H9 (cell line): ENCODE results near the gene BHLHE41. TPM values are rescaled to one million over a fixed set of nuclear protein-coding genes. Genes with fewer than 3 reads are reported as not detected.

Experiments used
- DNase-seq: peaks from one replicate; pipeline ENCODE4 v3.0.0-alpha.2; 2017
- H2AFZ ChIP-seq: one replicate; pipeline ENCODE4 v1.6.1; 2013; ENCODE audit warnings: mild to moderate bottlenecking, low read length, control low read depth, moderate library complexity
- H2AK5ac ChIP-seq: 2 replicates; pipeline ENCODE4 v1.6.1; 2013; ENCODE audit warnings: low read length, control low read depth, mixed read lengths; ENCODE audit not compliant: insufficient read length
- H2BK120ac ChIP-seq: one replicate; pipeline ENCODE4 v1.6.1; 2013; ENCODE audit warnings: low read depth, mild to moderate bottlenecking, low read length, control low read depth, inconsistent platforms; ENCODE audit not compliant: poor library complexity, severe bottlenecking
- H2BK12ac ChIP-seq: 2 replicates; pipeline ENCODE4 v1.6.1; 2013; ENCODE audit warnings: low read length, control low read depth, mixed read lengths, low read depth; ENCODE audit not compliant: insufficient read length
- H2BK15ac ChIP-seq: 2 replicates; pipeline ENCODE4 v1.6.1; 2013; ENCODE audit warnings: low read depth, low read length, control low read depth
- H2BK20ac ChIP-seq: one replicate; pipeline ENCODE4 v1.6.1; 2013; ENCODE audit warnings: low read depth, mild to moderate bottlenecking, low read length, control low read depth, inconsistent platforms; ENCODE audit not compliant: poor library complexity, severe bottlenecking
- H2BK5ac ChIP-seq: 2 replicates; pipeline ENCODE4 v1.6.1; 2013; ENCODE audit warnings: low read length, control low read depth, mixed read lengths; ENCODE audit not compliant: insufficient read length
- H3K14ac ChIP-seq: 2 replicates; pipeline ENCODE4 v1.6.1; 2013; ENCODE audit warnings: low read length, control low read depth; ENCODE audit not compliant: insufficient read depth
- H3K18ac ChIP-seq: 2 replicates; pipeline ENCODE4 v1.6.1; 2013; ENCODE audit warnings: low read depth, mild to moderate bottlenecking, mixed read lengths, low read length, control low read depth; ENCODE audit not compliant: insufficient read length
- H3K23ac ChIP-seq: 2 replicates; pipeline ENCODE4 v1.6.1; 2013; ENCODE audit warnings: low read length, control low read depth, mixed read lengths, low read depth; ENCODE audit not compliant: insufficient read length
- H3K23me2 ChIP-seq: 2 replicates; pipeline ENCODE4 v1.6.1; 2013; ENCODE audit warnings: low read depth, mild to moderate bottlenecking, mixed read lengths, low read length, control low read depth; ENCODE audit not compliant: insufficient read length, poor library complexity, severe bottlenecking
- H3K27ac ChIP-seq: 2 replicates; pipeline ENCODE4 v1.5.1; 2013; ENCODE audit warnings: low read length, control low read depth, mixed read lengths, low read depth; ENCODE audit not compliant: insufficient read length
- H3K27me3 ChIP-seq: 2 replicates; pipeline ENCODE4 v1.6.1; 2013; ENCODE audit warnings: low read length, control low read depth, inconsistent platforms; ENCODE audit not compliant: insufficient read depth
- H3K4ac ChIP-seq: 2 replicates; pipeline ENCODE4 v1.6.1; 2013; ENCODE audit warnings: low read depth, mild to moderate bottlenecking, control low read depth, inconsistent platforms, low read length, moderate library complexity
- H3K4me1 ChIP-seq: 2 replicates; pipeline ENCODE4 v1.6.1; 2013; ENCODE audit warnings: low read length, control low read depth, inconsistent platforms; ENCODE audit not compliant: insufficient read depth
- H3K4me2 ChIP-seq: 2 replicates; pipeline ENCODE4 v1.6.1; 2013; ENCODE audit warnings: low read length, control low read depth, mixed read lengths; ENCODE audit not compliant: insufficient read length, insufficient read depth
- H3K56ac ChIP-seq: 2 replicates; pipeline ENCODE4 v1.6.1; 2013; ENCODE audit warnings: low read depth, mild to moderate bottlenecking, mixed read lengths, low read length, control low read depth; ENCODE audit not compliant: insufficient read length
- H3K79me1 ChIP-seq: 2 replicates; pipeline ENCODE4 v1.6.1; 2013; ENCODE audit warnings: low read depth, mild to moderate bottlenecking, moderate library complexity, low read length, control low read depth, inconsistent platforms; ENCODE audit not compliant: insufficient read depth, poor library complexity, severe bottlenecking
- H3K79me2 ChIP-seq: 2 replicates; pipeline ENCODE4 v1.6.1; 2013; ENCODE audit warnings: low read length, control low read depth, inconsistent platforms; ENCODE audit not compliant: insufficient read depth
- H3K9ac ChIP-seq: 2 replicates; pipeline ENCODE4 v1.6.1; 2013; ENCODE audit warnings: low read length, control low read depth, mixed read lengths; ENCODE audit not compliant: insufficient read length; ENCODE audit errors: extremely low read depth
- H3K9me3 ChIP-seq: one replicate; pipeline ENCODE4 v1.6.1; 2013; ENCODE audit warnings: low read depth, low read length, inconsistent platforms; ENCODE audit not compliant: control insufficient read depth
- H3T11ph ChIP-seq: one replicate; pipeline ENCODE4 v1.6.1; 2013; ENCODE audit warnings: mild to moderate bottlenecking, low read length, control low read depth, inconsistent platforms
- H4K20me1 ChIP-seq: one replicate; pipeline ENCODE4 v1.6.1; 2013; ENCODE audit not compliant: control insufficient read depth, insufficient read length, insufficient read depth
- H4K5ac ChIP-seq: 2 replicates; pipeline ENCODE4 v1.6.1; 2013; ENCODE audit warnings: low read depth, mild to moderate bottlenecking, mixed read lengths, low read length, control low read depth; ENCODE audit not compliant: insufficient read length
- H4K8ac ChIP-seq: replicated peaks from 2 replicates; pipeline ENCODE4 v1.6.1; 2013; ENCODE audit warnings: low read length, control low read depth, mixed read lengths, low read depth; ENCODE audit not compliant: insufficient read length
- H4K91ac ChIP-seq: 2 replicates; pipeline ENCODE4 v1.6.1; 2013; ENCODE audit warnings: low read depth, mild to moderate bottlenecking, moderate library complexity, mixed read lengths, low read length, control low read depth; ENCODE audit not compliant: insufficient read length
- H3K27ac Mint-ChIP-seq, 3 experiments: 2 replicates in 2 of 3; 3 replicates in 1 of 3; pipeline ENCODE4 v1.8.0; 2020 to 2021; ENCODE audit warnings: mixed read lengths in 3 of 3, mild to moderate bottlenecking in 1 of 3, moderate library complexity in 1 of 3
- H3K27me3 Mint-ChIP-seq: 2 replicates; pipeline ENCODE4 v1.8.0; 2021; ENCODE audit warnings: low read depth, mild to moderate bottlenecking, moderate library complexity, mixed read lengths
- H3K36me3 Mint-ChIP-seq, 3 experiments: 2 replicates in 2 of 3; 3 replicates in 1 of 3; pipeline ENCODE4 v1.8.0; 2020 to 2021; ENCODE audit warnings: low read depth in 3 of 3, mixed read lengths in 3 of 3; ENCODE audit not compliant: insufficient read depth in 1 of 3
- H3K4me1 Mint-ChIP-seq, 2 experiments: 2 replicates each; pipeline ENCODE4 v1.8.0; 2020; ENCODE audit warnings: mixed read lengths in 2 of 2
- H3K4me3 Mint-ChIP-seq, 2 experiments: 2 replicates in 1 of 2; 3 replicates in 1 of 2; pipeline ENCODE4 v1.8.0; 2020 to 2021; ENCODE audit warnings: mild to moderate bottlenecking in 2 of 2, mixed read lengths in 2 of 2, moderate library complexity in 1 of 2
- H3K9me3 Mint-ChIP-seq, 2 experiments: 2 replicates in 1 of 2; 3 replicates in 1 of 2; pipeline ENCODE4 v1.8.0; 2020; ENCODE audit warnings: mild to moderate bottlenecking in 2 of 2, mixed read lengths in 2 of 2, moderate library complexity in 1 of 2
- CTCF ChIP-seq: fragments of 200-600 bp; sonication (generic); conservative IDR thresholded peaks from 3 replicates; pipeline ENCODE4 v1.8.0; 2021; ENCODE audit warnings: antibody characterized with exemption, mild to moderate bottlenecking
- WGBS: extraction: QIAGEN DNeasy Blood & Tissue Kit; methylation state at CpG from one replicate; pipeline ENCODE4 v1.1.7; 2013; ENCODE audit warnings: missing lambda C conversion rate, low lambda C conversion rate, mixed read lengths; ENCODE audit not compliant: insufficient read length; ENCODE audit errors: extremely low coverage; 5-methylcytosine and 5-hydroxymethylcytosine counted together
- total RNA-seq: library from RNA; stranded (reverse); gene quantifications from 2 replicates; pipeline ENCODE4 v1.2.1, GENCODE V29; 2021

BHLHE41 gene
- total RNA-seq, 1 experiment from 2014 or later = 0.33 TPM

GRCh38 chr12:26162174-26162573 is 37.3 kb upstream of the BHLHE41 start:
- Histone ChIP-seq H3K79me2 (no peaks in the 10 kb centered on the region), H4K20me1 (no peaks in the 10 kb centered on the region), H3K14ac (no peak overlapping the region), H2BK15ac (no peak overlapping the region), H3K79me1 (no peaks in the 10 kb centered on the region), H2AFZ (no peak overlapping the region), H4K5ac (no peak overlapping the region), H3K27ac (no peak overlapping the region), H3K9me3 (no peaks in the 10 kb centered on the region), H3K9ac (no peak overlapping the region), H4K8ac (no peak overlapping the region), H3K23me2 (no peaks in the 10 kb centered on the region), H2BK5ac (no peak overlapping the region), H3K27me3 (no peaks in the 10 kb centered on the region), H2BK12ac (no peak overlapping the region), H3T11ph (no peak overlapping the region), H2AK5ac (no peak overlapping the region), H4K91ac (no peak overlapping the region), H3K4me2 (no peak overlapping the region), H3K23ac (no peak overlapping the region), H3K4me1 (no peaks in the 10 kb centered on the region), H2BK20ac (no peak overlapping the region), H2BK120ac (no peak overlapping the region), H3K18ac (no peak overlapping the region), H3K4ac (no peak overlapping the region), H3K56ac (no peak overlapping the region)
- H3K4me3 Mint-ChIP-seq = no peak overlapping the region
- H3K27ac Mint-ChIP-seq = no peak overlapping the region
- TF ChIP-seq CTCF = no peak
- DNase-seq = no peak
- no CpG with 5 or more reads among the region's 1 CpG for WGBS
- no peaks in the 10 kb centered on the region for H3K36me3 Mint-ChIP-seq
- H3K27me3 Mint-ChIP-seq = peaks cover 5% of the 10 kb centered on the region; the same call in 1 of the 2 replicates
- H3K4me1 Mint-ChIP-seq = peaks cover 4 to 10% of the 10 kb centered on the region in 2 experiments
- H3K9me3 Mint-ChIP-seq = no peaks in the 10 kb centered on the region
